Subcutaneous abdominal adipose tissue (tissue), 5 donors: ENCODE results near the gene NLGN3.

Experiments
- H3K27ac ChIP-seq: one replicate; pipeline ENCODE4 v1.7.0; 2013; ENCODE audit warnings: low read depth, mild to moderate bottlenecking, inconsistent platforms, low read length, moderate library complexity
- H3K27me3 ChIP-seq, 5 donors: one replicate each; pipeline ENCODE4 v1.7.0; 2013; ENCODE audit warnings: low read length in 5 of 5, inconsistent platforms in 1 of 5; ENCODE audit not compliant: control insufficient read depth in 5 of 5, insufficient read depth in 4 of 5
- H3K36me3 ChIP-seq, 5 donors: one replicate each; pipeline ENCODE4 v1.7.0; 2013; ENCODE audit warnings: low read length in 5 of 5; ENCODE audit not compliant: control insufficient read depth in 5 of 5, insufficient read depth in 5 of 5
- H3K4me1 ChIP-seq, 5 donors: one replicate each; pipeline ENCODE4 v1.7.0; 2013; ENCODE audit warnings: low read length in 5 of 5, mild to moderate bottlenecking in 3 of 5, moderate library complexity in 1 of 5; ENCODE audit not compliant: control insufficient read depth in 5 of 5, insufficient read depth in 5 of 5
- H3K4me3 ChIP-seq, 5 donors: one replicate each; pipeline ENCODE4 v1.7.0; 2013; ENCODE audit warnings: low read length in 5 of 5, low read depth in 1 of 5
- H3K9ac ChIP-seq, 5 donors: one replicate each; pipeline ENCODE4 v1.7.0; 2013; ENCODE audit warnings: low read length in 5 of 5, mild to moderate bottlenecking in 4 of 5, moderate library complexity in 3 of 5
- H3K9me3 ChIP-seq, 5 donors: one replicate each; pipeline ENCODE4 v1.7.0; 2013; ENCODE audit warnings: low read length in 5 of 5; ENCODE audit not compliant: control insufficient read depth in 5 of 5
- donor health status: healthy.
- donor health status: healthy.
- donor health status: healthy.
- donor health status: healthy.
- donor health status: healthy.

The NLGN3 gene

DNA sequence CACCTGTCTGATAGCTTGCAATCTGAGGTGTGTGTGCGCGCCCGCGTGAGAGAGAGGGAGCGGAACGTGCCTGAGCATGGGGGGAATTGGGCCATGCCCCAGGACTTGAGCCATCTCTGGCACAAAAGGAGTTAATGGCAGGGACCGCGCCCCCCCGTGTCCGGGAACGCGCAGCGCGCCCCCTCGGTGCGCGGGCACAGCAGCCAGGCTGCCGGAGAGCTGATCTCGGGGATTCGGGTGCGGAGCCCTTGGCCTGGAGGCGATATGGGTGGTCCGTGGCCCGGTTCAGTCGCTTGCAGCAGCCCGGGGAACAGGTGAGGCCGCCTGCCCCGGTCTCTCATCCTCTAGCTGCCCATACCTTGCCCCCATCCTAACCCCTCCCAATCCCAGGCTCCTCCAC is at the start of gene NLGN3:
NLGN3 (plus strand) TSS at position 191 of the 400 bp plus-strand sequence. CDS start 2,909 bp downstream, outside the sequence.
- H3K4me3 ChIP-seq = peak within 1 kb of the TSS in 4 of 5 donors; percentile 18 to 55 (median 40)
- H3K27ac ChIP-seq = no peak within 1 kb of the TSS

DNA sequence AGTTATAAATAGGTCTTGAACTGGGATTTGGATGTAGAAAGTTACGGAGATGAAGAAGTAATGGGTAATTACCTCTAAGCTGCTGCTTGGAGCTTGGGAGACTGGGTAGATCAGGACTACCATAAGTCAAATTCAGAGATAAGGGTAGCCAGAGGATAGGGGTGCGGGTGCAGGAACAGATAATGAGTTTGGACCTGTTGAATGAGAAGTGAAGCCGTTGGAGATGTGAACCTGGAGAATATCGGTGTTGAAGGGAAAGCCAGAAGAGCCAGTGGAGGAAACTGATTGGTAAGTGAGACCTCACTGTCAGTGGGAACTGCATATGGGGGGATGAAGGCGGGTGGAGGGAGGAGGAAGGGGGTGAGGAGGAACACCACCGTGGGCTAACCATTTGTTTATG is 49.6 kb upstream of the NLGN3 start:
- Histone ChIP-seq H3K9ac (peak overlapping the region in 4 of 5 donors; percentile 26 to 71 (median 64)), H3K36me3 (no peaks in the 10 kb centered on the region), H3K27me3 (peaks cover 0 to 8% (median 4%) of the 10 kb centered on the region in 5 donors), H3K4me3 (peak overlapping the region; percentile 59 to 84 (median 75)), H3K4me1 (peaks cover 0 to 33% (median 24%) of the 10 kb centered on the region in 5 donors), H3K9me3 (no peaks in the 10 kb centered on the region), H3K27ac (no peak overlapping the region)

More for the DNA sequence above, at the start of gene NLGN3:
- Histone ChIP-seq H3K9ac (no peak within 1 kb of the TSS), H3K36me3 (peaks cover 0 to 18% (median 16%) of the 10 kb centered on the region in 5 donors), H3K9me3 (no peaks in the 10 kb centered on the region), H3K27me3 (peaks cover 0 to 20% (median 8%) of the 10 kb centered on the region in 5 donors), H3K4me1 (peaks cover 0 to 30% (median 15%) of the 10 kb centered on the region in 5 donors)

DNA sequence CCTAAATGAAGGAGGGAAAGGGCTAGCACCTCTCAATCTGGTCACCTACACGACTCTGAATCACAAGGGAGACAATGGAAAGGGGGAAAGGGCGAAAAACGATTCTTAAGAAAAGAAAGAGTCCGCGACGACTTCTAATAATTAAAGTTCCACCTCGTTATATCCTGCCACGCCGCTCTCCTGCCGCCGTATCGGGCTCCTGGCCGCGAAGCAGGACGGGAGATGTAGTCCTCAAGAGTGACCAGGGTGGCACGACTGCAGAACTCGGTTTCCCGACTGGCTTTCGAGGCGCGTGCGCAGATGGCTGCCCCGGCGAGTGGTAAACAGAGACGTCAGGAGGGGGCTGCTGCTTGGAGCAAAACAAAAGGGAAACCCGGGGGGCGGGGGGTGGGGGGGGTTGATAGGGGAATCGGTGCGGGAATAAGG is 49.1 kb upstream of the NLGN3 start, which contains the start of gene FOXO4:
FOXO4 (plus strand) TSS at position 297 of the 426 bp plus-strand sequence. CDS start 678 bp downstream, outside the sequence.
- Histone ChIP-seq H3K9ac (peak within 1 kb of the TSS; percentile 53 to 71 (median 66)), H3K4me1 (peaks cover 0 to 33% (median 24%) of the 10 kb centered on the region in 5 donors)

DNA sequence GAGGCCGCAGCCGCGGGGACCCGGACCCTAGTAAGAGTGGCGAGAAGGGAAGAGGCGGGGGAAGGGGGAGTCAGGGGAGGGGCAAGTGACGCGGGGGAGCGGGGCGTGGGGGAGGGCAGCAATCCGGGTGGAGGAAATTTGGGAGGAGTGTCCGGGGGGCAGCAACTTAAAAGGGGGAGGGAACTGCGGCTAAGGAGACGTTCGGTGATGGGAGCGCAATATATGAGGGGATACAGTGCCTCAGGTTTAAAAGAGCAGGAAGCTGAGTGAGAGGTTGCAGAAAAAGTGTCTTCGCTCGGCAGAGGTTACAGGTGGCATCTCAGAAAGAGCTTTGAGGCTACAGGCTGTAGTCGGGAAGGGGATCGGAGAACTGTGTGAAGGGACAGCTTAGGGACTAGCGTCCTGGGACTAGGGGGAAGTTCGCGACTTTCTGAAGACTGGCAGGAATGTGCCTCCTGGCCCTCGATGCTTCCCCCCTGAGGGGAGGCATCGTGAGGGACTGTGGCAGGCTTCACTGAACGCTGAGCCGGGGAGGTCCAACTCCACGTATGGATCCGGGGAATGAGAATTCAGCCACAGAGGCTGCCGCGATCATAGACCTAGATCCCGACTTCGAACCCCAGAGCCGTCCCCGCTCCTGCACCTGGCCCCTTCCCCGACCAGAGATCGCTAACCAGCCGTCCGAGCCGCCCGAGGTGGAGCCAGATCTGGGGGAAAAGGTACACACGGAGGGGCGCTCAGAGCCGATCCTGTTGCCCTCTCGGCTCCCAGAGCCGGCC is 48.5 kb upstream of the NLGN3 start:
- Histone ChIP-seq H3K27me3 (peaks cover 0 to 12% (median 7%) of the 10 kb centered on the region in 5 donors), H3K9me3 (no peaks in the 10 kb centered on the region), H3K27ac (peak overlapping the region; percentile 41), H3K4me3 (peak overlapping the region; percentile 74 to 89 (median 84)), H3K4me1 (peaks cover 0 to 33% (median 24%) of the 10 kb centered on the region in 5 donors), H3K36me3 (peaks cover 0 to 3% (median 0%) of the 10 kb centered on the region in 5 donors), H3K9ac (peak overlapping the region; percentile 38 to 66 (median 64))

More for the DNA sequence above, 49.1 kb upstream of the NLGN3 start, which contains the start of gene FOXO4:
- Histone ChIP-seq H3K36me3 (no peaks in the 10 kb centered on the region), H3K27me3 (peaks cover 0 to 8% (median 4%) of the 10 kb centered on the region in 5 donors), H3K4me3 (peak within 1 kb of the TSS; percentile 74 to 89 (median 84)), H3K9me3 (no peaks in the 10 kb centered on the region), H3K27ac (peak within 1 kb of the TSS; percentile 41)

DNA sequence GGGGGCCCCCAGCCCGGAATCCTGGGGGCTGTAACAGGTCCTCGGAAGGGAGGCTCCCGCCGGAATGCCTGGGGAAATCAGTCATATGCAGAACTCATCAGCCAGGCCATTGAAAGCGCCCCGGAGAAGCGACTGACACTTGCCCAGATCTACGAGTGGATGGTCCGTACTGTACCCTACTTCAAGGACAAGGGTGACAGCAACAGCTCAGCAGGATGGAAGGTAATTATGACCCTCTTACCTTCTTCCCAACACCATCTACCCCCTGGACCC is 47.9 kb upstream of the NLGN3 start:
- H3K36me3 ChIP-seq = peaks cover 0 to 3% (median 0%) of the 10 kb centered on the region in 5 donors
- peaks cover 0 to 14% (median 11%) of the 10 kb centered on the region in 5 donors for H3K27me3 ChIP-seq
- H3K4me3 ChIP-seq = peak overlapping the region; percentile 49 to 88 (median 81)
- peaks cover 0 to 33% (median 24%) of the 10 kb centered on the region in 5 donors for H3K4me1 ChIP-seq
- peak overlapping the region in 4 of 5 donors; percentile 53 to 66 (median 64) for H3K9ac ChIP-seq
- H3K27ac ChIP-seq = peak overlapping the region; percentile 41
- H3K9me3 ChIP-seq = no peaks in the 10 kb centered on the region

DNA sequence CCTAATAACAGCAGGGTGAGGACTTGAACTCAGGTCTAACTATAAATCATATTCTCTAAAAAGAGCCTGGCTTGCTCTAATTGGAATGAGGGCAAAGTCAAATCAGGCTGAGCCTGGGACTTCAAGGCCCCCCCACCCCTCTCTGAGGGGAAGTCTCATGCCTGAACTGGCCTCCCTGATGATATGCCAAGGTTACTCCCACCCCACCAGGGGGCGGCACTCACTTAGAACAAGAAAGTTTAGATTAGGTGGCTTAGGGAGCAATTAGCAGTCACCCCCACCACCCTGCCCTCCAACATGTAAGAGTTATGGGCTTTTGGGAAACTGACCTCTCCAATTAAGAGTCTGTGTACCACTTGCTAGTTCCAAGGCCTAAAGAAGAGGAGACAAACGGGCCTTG is 46.3 kb upstream of the NLGN3 start:
- Histone ChIP-seq H3K27me3 (peaks cover 0 to 14% (median 13%) of the 10 kb centered on the region in 5 donors), H3K9me3 (no peaks in the 10 kb centered on the region), H3K36me3 (peaks cover 0 to 3% (median 0%) of the 10 kb centered on the region in 5 donors), H3K4me3 (no peak overlapping the region), H3K4me1 (peaks cover 0 to 40% (median 30%) of the 10 kb centered on the region in 5 donors), H3K27ac (no peak overlapping the region), H3K9ac (no peak overlapping the region)

DNA sequence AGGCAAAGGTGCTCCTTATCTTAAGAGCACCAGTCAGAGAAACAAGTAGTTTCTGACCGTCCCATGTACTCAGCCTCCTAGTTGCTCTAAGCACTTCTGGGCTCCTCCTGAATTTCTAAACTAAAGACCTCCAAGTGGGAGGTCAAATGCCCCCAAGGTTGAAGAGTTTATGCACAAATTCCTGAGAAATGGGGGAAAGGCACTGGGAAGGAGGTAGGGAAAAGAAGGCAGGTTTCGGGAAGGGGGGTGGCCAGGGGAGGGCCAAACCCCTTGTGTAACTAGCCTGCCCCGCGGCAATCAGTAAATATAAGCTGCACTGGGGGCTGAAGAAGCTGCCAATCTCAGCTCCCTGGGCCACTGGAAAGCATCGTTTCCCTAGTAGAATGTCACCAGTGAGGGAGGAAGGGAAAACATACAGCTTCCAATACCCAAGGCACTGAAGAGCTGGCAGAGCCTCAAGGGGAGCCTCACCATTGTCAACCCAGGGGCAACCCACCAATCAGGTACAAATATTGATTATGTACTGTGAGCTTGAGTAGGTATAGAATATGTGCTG is 45.6 kb upstream of the NLGN3 start:
- H3K4me3 ChIP-seq = no peak overlapping the region
- H3K9ac ChIP-seq = no peak overlapping the region
- H3K27ac ChIP-seq = no peak overlapping the region
- H3K4me1 ChIP-seq = peaks cover 0 to 47% (median 35%) of the 10 kb centered on the region in 5 donors
- peaks cover 0 to 3% (median 0%) of the 10 kb centered on the region in 5 donors for H3K36me3 ChIP-seq
- H3K27me3 ChIP-seq = peaks cover 0 to 15% (median 10%) of the 10 kb centered on the region in 5 donors
- no peaks in the 10 kb centered on the region for H3K9me3 ChIP-seq

DNA sequence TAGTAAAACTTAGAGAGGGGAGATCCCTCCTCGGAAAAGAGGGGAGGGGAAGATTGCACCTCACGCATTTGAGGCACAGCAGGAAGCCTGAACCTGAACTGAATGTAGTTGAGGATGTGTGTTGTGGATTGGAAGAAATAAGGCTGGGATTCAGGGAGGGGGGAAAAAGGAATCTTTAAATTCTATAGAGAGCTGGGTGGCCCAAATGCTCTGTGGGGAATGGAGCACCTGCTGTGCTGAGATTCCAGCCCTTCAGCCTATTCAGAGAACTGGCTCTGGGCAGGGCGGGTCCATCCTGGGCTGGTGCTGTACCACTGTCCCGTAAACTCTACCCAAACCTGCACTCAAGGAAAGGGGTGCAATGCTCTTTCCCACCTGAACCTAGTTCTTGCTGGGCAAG is 44.9 kb upstream of the NLGN3 start:
- peaks cover 0 to 20% (median 13%) of the 10 kb centered on the region in 5 donors for H3K27me3 ChIP-seq
- H3K4me3 ChIP-seq = no peak overlapping the region
- H3K9me3 ChIP-seq = no peaks in the 10 kb centered on the region
- H3K4me1 ChIP-seq = peaks cover 0 to 54% (median 35%) of the 10 kb centered on the region in 5 donors
- no peak overlapping the region for H3K9ac ChIP-seq
- H3K36me3 ChIP-seq = peaks cover 0 to 3% (median 0%) of the 10 kb centered on the region in 5 donors
- H3K27ac ChIP-seq = no peak overlapping the region

DNA sequence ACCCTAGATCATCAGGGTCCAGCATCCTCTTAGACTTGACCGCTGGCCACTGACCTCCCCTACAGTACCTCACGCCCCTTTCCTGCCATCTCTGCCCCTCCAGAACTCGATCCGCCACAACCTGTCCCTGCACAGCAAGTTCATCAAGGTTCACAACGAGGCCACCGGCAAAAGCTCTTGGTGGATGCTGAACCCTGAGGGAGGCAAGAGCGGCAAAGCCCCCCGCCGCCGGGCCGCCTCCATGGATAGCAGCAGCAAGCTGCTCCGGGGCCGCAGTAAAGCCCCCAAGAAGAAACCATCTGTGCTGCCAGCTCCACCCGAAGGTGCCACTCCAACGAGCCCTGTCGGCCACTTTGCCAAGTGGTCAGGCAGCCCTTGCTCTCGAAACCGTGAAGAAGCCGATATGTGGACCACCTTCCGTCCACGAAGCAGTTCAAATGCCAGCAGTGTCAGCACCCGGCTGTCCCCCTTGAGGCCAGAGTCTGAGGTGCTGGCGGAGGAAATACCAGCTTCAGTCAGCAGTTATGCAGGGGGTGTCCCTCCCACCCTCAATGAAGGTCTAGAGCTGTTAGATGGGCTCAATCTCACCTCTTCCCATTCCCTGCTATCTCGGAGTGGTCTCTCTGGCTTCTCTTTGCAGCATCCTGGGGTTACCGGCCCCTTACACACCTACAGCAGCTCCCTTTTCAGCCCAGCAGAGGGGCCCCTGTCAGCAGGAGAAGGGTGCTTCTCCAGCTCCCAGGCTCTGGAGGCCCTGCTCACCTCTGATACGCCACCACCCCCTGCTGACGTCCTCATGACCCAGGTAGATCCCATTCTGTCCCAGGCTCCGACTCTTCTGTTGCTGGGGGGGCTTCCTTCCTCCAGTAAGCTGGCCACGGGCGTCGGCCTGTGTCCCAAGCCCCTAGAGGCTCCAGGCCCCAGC is 43.8 kb upstream of the NLGN3 start:
- no peak overlapping the region for H3K27ac ChIP-seq
- H3K9ac ChIP-seq = no peak overlapping the region
- H3K4me3 ChIP-seq = no peak overlapping the region
- peaks cover 0 to 21% (median 13%) of the 10 kb centered on the region in 5 donors for H3K27me3 ChIP-seq
- H3K4me1 ChIP-seq = peaks cover 0 to 48% (median 29%) of the 10 kb centered on the region in 5 donors
- H3K9me3 ChIP-seq = no peaks in the 10 kb centered on the region
- peaks cover 0 to 3% (median 0%) of the 10 kb centered on the region in 5 donors for H3K36me3 ChIP-seq
